Brain microvascular endothelial cell (primary cell): ENCODE data around the gene LRRC43.

Experiments
- DNase-seq: peaks from one replicate; pipeline ENCODE4 v3.0.0-alpha.2; 2020
- H3K27ac ChIP-seq: fragments of 250-450 bp; sonication (Bioruptor Pico); 2 replicates; pipeline ENCODE4 v1.5.1; 2020; ENCODE audit warnings: mild to moderate bottlenecking, moderate library complexity
- H3K27me3 ChIP-seq: fragments of 250-450 bp; sonication (Bioruptor Pico); replicated peaks from 2 replicates; pipeline ENCODE4 v1.5.1; 2020; ENCODE audit warnings: mild to moderate bottlenecking
- H3K36me3 ChIP-seq: fragments of 250-450 bp; sonication (Bioruptor Pico); replicated peaks from 2 replicates; pipeline ENCODE4 v1.5.1; 2020; ENCODE audit warnings: mild to moderate bottlenecking
- H3K4me3 ChIP-seq: 2 replicates; pipeline ENCODE4 v1.5.1; 2011; ENCODE audit warnings: low read depth, mild to moderate bottlenecking, control low read depth, low read length, moderate library complexity
- CTCF ChIP-seq: IDR thresholded peaks from 2 replicates; pipeline ENCODE4 v1.5.1; 2011; ENCODE audit warnings: low read depth, mild to moderate bottlenecking, moderate library complexity, low read length, control low read depth, inconsistent platforms; ENCODE audit errors: missing control alignments
- in situ Hi-C: cut with HindIII; loops from 2 replicates; pipeline ENCODE4 v1.10.0; 2017; ENCODE audit warnings: low sequenced_read_pairs, low pct_ligation_motif_present

LRRC43 gene

GRCh38 chr12:122204167-122205052 is 21.5 kb downstream of the LRRC43 start:
- peak overlapping the region; percentile 35 for H3K4me3 ChIP-seq
- DNase-seq = no peak
- no peak for TF ChIP-seq CTCF
- in situ Hi-C loops = no loop called here
- H3K27ac ChIP-seq = no peak overlapping the region
- peaks cover 14% of the 10 kb centered on the region for H3K36me3 ChIP-seq
- H3K27me3 ChIP-seq = peaks cover 16% of the 10 kb centered on the region

GRCh38 chr12:122205053-122205925 is 22.4 kb downstream of the LRRC43 start:
- H3K27ac ChIP-seq = no peak overlapping the region
- peaks cover 16% of the 10 kb centered on the region for H3K27me3 ChIP-seq

GRCh38 chr12:122206111-122206881 is 23.4 kb downstream of the LRRC43 start:
- H3K27me3 ChIP-seq = peaks cover 16% of the 10 kb centered on the region
- DNase-seq = no peak
- in situ Hi-C loops = no loop called here
- TF ChIP-seq CTCF = no peak
- no peak overlapping the region for H3K4me3 ChIP-seq
- no peak overlapping the region for H3K27ac ChIP-seq
- peaks cover 20% of the 10 kb centered on the region for H3K36me3 ChIP-seq

More at GRCh38 chr12:122205053-122205925, 22.4 kb downstream of the LRRC43 start:
- DNase-seq = no peak
- peaks cover 17% of the 10 kb centered on the region for H3K36me3 ChIP-seq
- no peak overlapping the region for H3K4me3 ChIP-seq
- no peak for TF ChIP-seq CTCF
- in situ Hi-C loops = no loop called here

GRCh38 chr12:122206976-122207375 is 24.1 kb downstream of the LRRC43 start:
- Histone ChIP-seq H3K27me3 (peaks cover 16% of the 10 kb centered on the region), H3K36me3 (peaks cover 25% of the 10 kb centered on the region), H3K4me3 (no peak overlapping the region), H3K27ac (no peak overlapping the region)
- DNase-seq = no peak
- in situ Hi-C loops = no loop called here
- no peak for TF ChIP-seq CTCF

GRCh38 chr12:122207391-122207790 is 24.5 kb downstream of the LRRC43 start:
- Histone ChIP-seq H3K36me3 (peaks cover 28% of the 10 kb centered on the region), H3K4me3 (no peak overlapping the region), H3K27ac (no peak overlapping the region), H3K27me3 (peaks cover 16% of the 10 kb centered on the region)
- no peak for TF ChIP-seq CTCF
- in situ Hi-C loops = no loop called here
- DNase-seq = no peak
